ENCODE results near the gene TSKS.

GRCh38 chr19:49803529-49803856 lies 40.4 kb upstream of the TSKS start:
- TF ChIP-seq CTCF (IDR thresholded peaks at IDR 0.05) (no peak), POLR2A (IDR thresholded peaks at IDR 0.05) (no peak), POLR2AphosphoS5 (IDR thresholded peaks at IDR 0.05) (no peak), EP300 (IDR thresholded peaks at IDR 0.05) (no peak)
